Stomach (tissue), 4 donors: ENCODE measurements around the gene NHS.
A peak's percentile ranks its signal among the peaks of the same experiment; 100 is the strongest.

Experiments
- POLR2A ChIP-seq, 4 donors: fragments of 450-650 bp; IDR thresholded peaks; one replicate each; pipeline ENCODE4 v1.6.1; 2016; ENCODE audit warnings: antibody characterized with exemption in 4 of 4, control low read depth in 2 of 4, mild to moderate bottlenecking in 1 of 4, moderate library complexity in 1 of 4
- POLR2AphosphoS5 ChIP-seq, 3 donors: sonication (generic); formaldehyde crosslinking; IDR thresholded peaks; one replicate each; pipeline ENCODE4 v1.6.1; 2016; ENCODE audit warnings: antibody characterized with exemption in 3 of 3
- TF ChIP-seq, protein P1 (sequence below), 7 experiments: fragments of 450-650 bp in 4 of 7; fragments of 200-600 bp in 3 of 7; sonication (generic) in 3 of 7; IDR thresholded peaks; one replicate each; pipeline ENCODE4 v1.5.1; 2016 to 2019; ENCODE audit warnings: antibody characterized with exemption in 7 of 7, control low read depth in 2 of 7, mild to moderate bottlenecking in 1 of 7

DNA sequence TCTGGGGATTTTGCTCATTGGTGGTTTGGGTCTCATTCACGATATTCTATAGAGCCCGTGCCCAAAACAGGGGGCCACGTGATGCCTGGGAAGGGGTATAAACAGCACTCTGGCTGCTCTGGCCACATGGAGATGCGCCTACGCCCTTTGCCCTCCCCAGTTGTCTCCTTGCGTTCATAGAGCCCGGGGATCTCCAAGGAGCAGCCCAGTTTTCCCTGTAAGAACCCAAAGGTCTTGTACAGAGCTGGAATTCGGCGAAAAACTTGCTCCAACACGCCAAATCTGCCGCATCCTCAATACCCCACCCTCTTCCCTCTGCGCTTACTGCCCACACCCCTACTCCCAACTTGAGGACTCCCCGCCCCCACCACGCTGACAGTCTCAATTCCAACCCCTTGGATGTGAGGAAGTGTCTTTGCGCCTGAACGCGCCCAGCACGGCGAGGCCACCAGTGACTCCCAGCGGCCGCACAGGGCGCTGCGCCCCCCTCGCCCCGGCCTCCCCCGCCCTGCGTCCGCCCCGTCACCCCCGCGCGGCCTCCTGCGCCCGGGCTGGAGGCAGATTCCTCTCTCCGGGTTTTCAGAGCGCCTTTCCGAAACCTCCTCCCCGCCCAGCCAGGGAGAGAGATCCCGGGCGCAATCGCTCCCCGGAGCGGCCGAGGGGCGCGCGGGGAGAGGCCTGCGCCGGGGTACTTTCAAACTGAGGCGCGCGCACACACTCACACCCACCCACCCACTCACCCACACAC, at the start of gene NHS:
- TF ChIP-seq, protein P1, sequence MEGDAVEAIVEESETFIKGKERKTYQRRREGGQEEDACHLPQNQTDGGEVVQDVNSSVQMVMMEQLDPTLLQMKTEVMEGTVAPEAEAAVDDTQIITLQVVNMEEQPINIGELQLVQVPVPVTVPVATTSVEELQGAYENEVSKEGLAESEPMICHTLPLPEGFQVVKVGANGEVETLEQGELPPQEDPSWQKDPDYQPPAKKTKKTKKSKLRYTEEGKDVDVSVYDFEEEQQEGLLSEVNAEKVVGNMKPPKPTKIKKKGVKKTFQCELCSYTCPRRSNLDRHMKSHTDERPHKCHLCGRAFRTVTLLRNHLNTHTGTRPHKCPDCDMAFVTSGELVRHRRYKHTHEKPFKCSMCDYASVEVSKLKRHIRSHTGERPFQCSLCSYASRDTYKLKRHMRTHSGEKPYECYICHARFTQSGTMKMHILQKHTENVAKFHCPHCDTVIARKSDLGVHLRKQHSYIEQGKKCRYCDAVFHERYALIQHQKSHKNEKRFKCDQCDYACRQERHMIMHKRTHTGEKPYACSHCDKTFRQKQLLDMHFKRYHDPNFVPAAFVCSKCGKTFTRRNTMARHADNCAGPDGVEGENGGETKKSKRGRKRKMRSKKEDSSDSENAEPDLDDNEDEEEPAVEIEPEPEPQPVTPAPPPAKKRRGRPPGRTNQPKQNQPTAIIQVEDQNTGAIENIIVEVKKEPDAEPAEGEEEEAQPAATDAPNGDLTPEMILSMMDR (IDR thresholded peaks at IDR 0.05) = peak in 3 of 7 experiments; percentile 47 to 60 (median 56)
- TF ChIP-seq POLR2AphosphoS5 (IDR thresholded peaks at IDR 0.05) (no peak), POLR2A (IDR thresholded peaks at IDR 0.05) (no peak)
